WTC11 (cell line): ENCODE data around the gene TLE3.
"Not testable (repeated sequence)": the region's sequence is repeated elsewhere in the genome, so short reads cannot be mapped to it uniquely, and the experiment has no call there.

ENCODE experiments used
- HMGA2 ChIP-seq: fragments of 250-450 bp; sonication (Bioruptor Pico); IDR thresholded peaks from 2 replicates; pipeline ENCODE4 v1.4.0; 2021; ENCODE audit warnings: mild to moderate bottlenecking, moderate library complexity
- JUN ChIP-seq: sonication (generic); formaldehyde crosslinking; IDR thresholded peaks from 2 replicates; pipeline ENCODE4 v1.8.0; 2023; ENCODE audit warnings: mild to moderate bottlenecking, missing genetic modification reagents
- MYBL2 ChIP-seq: sonication (generic); formaldehyde crosslinking; IDR thresholded peaks from 2 replicates; pipeline ENCODE4 v1.8.1; 2023; ENCODE audit warnings: mild to moderate bottlenecking, moderate library complexity, missing genetic modification reagents
- RELA ChIP-seq: sonication (generic); formaldehyde crosslinking; IDR thresholded peaks from 2 replicates; pipeline ENCODE4 v1.8.1; 2022; ENCODE audit warnings: missing genetic modification reagents, mild to moderate bottlenecking, borderline replicate concordance
- SP1 ChIP-seq: sonication (generic); formaldehyde crosslinking; conservative IDR thresholded peaks from 2 replicates; pipeline ENCODE4 v1.8.1; 2022; ENCODE audit warnings: missing genetic modification reagents
- TCF7 ChIP-seq: sonication (generic); formaldehyde crosslinking; IDR thresholded peaks from 2 replicates; pipeline ENCODE4 v1.8.0; 2022; ENCODE audit warnings: mild to moderate bottlenecking, low read depth, missing genetic modification reagents, moderate library complexity
- TF ChIP-seq, protein P1 (sequence below): fragments of 200-600 bp; IDR thresholded peaks from 2 replicates; pipeline ENCODE4 v1.8.0; 2022; ENCODE audit warnings: antibody characterized with exemption
- TF ChIP-seq, protein P2 (sequence below): sonication (generic); formaldehyde crosslinking; IDR thresholded peaks from 2 replicates; pipeline ENCODE4 v1.8.1; 2023; ENCODE audit warnings: mild to moderate bottlenecking, missing genetic modification reagents, moderate library complexity
- TF ChIP-seq, protein P3 (sequence below): sonication (generic); formaldehyde crosslinking; IDR thresholded peaks from 2 replicates; pipeline ENCODE4 v1.8.0; 2022; ENCODE audit warnings: mild to moderate bottlenecking, missing genetic modification reagents
- TF ChIP-seq, protein P4 (sequence below): sonication (generic); formaldehyde crosslinking; IDR thresholded peaks from 2 replicates; pipeline ENCODE4 v1.8.1; 2023; ENCODE audit warnings: mild to moderate bottlenecking, missing genetic modification reagents, borderline replicate concordance
- TF ChIP-seq, protein P5 (sequence below): sonication (generic); formaldehyde crosslinking; IDR thresholded peaks from 2 replicates; pipeline ENCODE4 v1.8.1; 2023; ENCODE audit warnings: mild to moderate bottlenecking, missing genetic modification reagents
- TF ChIP-seq, protein P6 (sequence below): sonication (generic); formaldehyde crosslinking; IDR thresholded peaks from 2 replicates; pipeline ENCODE4 v1.8.0; 2022; ENCODE audit warnings: mild to moderate bottlenecking, missing genetic modification reagents

DNA sequence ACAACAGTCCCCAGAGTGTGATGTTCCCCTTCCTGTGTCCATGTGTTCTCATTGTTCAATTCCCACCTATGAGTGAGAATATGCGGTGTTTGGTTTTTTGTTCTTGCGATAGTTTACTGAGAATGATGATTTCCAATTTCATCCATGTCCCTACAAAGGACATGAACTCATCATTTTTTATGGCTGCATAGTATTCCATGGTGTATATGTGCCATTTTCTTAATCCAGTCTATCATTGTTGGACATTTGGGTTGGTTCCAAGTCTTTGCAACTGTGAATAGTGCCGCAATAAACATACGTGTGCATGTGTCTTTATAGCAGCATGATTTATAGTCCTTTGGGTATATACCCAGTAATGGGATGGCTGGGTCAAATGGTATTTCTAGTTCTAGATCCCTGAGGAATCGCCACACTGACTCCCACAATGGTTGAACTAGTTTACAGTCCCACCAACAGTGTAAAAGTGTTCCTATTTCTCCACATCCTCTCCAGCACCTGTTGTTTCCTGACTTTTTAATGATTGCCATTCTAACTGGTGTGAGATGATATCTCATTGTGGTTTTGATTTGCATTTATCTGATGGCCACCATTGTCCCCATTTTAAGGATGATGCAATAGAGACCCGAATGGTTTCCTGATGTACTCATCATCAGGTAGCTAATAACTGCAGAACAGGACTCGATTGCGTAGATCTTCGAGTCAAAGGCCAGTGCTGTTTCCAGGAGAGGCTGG, 15.0 kb upstream of the TLE3 start:
- not testable (repeated sequence) for TF ChIP-seq JUN, HMGA2, MYBL2, SP1, TCF7, RELA (CRISPR knock-in tag)
- TF ChIP-seq, protein P1, sequence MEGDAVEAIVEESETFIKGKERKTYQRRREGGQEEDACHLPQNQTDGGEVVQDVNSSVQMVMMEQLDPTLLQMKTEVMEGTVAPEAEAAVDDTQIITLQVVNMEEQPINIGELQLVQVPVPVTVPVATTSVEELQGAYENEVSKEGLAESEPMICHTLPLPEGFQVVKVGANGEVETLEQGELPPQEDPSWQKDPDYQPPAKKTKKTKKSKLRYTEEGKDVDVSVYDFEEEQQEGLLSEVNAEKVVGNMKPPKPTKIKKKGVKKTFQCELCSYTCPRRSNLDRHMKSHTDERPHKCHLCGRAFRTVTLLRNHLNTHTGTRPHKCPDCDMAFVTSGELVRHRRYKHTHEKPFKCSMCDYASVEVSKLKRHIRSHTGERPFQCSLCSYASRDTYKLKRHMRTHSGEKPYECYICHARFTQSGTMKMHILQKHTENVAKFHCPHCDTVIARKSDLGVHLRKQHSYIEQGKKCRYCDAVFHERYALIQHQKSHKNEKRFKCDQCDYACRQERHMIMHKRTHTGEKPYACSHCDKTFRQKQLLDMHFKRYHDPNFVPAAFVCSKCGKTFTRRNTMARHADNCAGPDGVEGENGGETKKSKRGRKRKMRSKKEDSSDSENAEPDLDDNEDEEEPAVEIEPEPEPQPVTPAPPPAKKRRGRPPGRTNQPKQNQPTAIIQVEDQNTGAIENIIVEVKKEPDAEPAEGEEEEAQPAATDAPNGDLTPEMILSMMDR: not testable (repeated sequence)
- TF ChIP-seq, protein P2, sequence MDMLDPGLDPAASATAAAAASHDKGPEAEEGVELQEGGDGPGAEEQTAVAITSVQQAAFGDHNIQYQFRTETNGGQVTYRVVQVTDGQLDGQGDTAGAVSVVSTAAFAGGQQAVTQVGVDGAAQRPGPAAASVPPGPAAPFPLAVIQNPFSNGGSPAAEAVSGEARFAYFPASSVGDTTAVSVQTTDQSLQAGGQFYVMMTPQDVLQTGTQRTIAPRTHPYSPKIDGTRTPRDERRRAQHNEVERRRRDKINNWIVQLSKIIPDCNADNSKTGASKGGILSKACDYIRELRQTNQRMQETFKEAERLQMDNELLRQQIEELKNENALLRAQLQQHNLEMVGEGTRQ (CRISPR knock-in tag): not testable (repeated sequence)
- TF ChIP-seq, protein P3, sequence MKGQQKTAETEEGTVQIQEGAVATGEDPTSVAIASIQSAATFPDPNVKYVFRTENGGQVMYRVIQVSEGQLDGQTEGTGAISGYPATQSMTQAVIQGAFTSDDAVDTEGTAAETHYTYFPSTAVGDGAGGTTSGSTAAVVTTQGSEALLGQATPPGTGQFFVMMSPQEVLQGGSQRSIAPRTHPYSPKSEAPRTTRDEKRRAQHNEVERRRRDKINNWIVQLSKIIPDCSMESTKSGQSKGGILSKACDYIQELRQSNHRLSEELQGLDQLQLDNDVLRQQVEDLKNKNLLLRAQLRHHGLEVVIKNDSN (CRISPR knock-in tag): not testable (repeated sequence)
- TF ChIP-seq, protein P4, sequence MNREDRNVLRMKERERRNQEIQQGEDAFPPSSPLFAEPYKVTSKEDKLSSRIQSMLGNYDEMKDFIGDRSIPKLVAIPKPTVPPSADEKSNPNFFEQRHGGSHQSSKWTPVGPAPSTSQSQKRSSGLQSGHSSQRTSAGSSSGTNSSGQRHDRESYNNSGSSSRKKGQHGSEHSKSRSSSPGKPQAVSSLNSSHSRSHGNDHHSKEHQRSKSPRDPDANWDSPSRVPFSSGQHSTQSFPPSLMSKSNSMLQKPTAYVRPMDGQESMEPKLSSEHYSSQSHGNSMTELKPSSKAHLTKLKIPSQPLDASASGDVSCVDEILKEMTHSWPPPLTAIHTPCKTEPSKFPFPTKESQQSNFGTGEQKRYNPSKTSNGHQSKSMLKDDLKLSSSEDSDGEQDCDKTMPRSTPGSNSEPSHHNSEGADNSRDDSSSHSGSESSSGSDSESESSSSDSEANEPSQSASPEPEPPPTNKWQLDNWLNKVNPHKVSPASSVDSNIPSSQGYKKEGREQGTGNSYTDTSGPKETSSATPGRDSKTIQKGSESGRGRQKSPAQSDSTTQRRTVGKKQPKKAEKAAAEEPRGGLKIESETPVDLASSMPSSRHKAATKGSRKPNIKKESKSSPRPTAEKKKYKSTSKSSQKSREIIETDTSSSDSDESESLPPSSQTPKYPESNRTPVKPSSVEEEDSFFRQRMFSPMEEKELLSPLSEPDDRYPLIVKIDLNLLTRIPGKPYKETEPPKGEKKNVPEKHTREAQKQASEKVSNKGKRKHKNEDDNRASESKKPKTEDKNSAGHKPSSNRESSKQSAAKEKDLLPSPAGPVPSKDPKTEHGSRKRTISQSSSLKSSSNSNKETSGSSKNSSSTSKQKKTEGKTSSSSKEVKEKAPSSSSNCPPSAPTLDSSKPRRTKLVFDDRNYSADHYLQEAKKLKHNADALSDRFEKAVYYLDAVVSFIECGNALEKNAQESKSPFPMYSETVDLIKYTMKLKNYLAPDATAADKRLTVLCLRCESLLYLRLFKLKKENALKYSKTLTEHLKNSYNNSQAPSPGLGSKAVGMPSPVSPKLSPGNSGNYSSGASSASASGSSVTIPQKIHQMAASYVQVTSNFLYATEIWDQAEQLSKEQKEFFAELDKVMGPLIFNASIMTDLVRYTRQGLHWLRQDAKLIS (CRISPR knock-in tag): not testable (repeated sequence)
- TF ChIP-seq, protein P5, sequence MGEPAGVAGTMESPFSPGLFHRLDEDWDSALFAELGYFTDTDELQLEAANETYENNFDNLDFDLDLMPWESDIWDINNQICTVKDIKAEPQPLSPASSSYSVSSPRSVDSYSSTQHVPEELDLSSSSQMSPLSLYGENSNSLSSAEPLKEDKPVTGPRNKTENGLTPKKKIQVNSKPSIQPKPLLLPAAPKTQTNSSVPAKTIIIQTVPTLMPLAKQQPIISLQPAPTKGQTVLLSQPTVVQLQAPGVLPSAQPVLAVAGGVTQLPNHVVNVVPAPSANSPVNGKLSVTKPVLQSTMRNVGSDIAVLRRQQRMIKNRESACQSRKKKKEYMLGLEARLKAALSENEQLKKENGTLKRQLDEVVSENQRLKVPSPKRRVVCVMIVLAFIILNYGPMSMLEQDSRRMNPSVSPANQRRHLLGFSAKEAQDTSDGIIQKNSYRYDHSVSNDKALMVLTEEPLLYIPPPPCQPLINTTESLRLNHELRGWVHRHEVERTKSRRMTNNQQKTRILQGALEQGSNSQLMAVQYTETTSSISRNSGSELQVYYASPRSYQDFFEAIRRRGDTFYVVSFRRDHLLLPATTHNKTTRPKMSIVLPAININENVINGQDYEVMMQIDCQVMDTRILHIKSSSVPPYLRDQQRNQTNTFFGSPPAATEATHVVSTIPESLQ (CRISPR knock-in tag): not testable (repeated sequence)
- TF ChIP-seq, protein P6, sequence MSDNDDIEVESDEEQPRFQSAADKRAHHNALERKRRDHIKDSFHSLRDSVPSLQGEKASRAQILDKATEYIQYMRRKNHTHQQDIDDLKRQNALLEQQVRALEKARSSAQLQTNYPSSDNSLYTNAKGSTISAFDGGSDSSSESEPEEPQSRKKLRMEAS: not testable (repeated sequence)
